OCI-LY1 (cell line): ENCODE measurements around the gene LMNA.

Experiments
- H2AFZ ChIP-seq: fragments of 200-600 bp; sonication (generic), shearing (Covaris generic); 2 replicates; pipeline ENCODE4 v1.6.0; 2014; ENCODE audit warnings: antibody characterized with exemption, mild to moderate bottlenecking, low read length
- H3F3A ChIP-seq: fragments of 200-600 bp; sonication (generic), shearing (Covaris generic); 2 replicates; pipeline ENCODE4 v1.6.0; 2014; ENCODE audit warnings: mild to moderate bottlenecking, antibody characterized with exemption, low read length, moderate library complexity; ENCODE audit not compliant: insufficient read depth
- H3K27ac ChIP-seq: fragments of 200-600 bp; sonication (generic); 2 replicates; pipeline ENCODE4 v1.5.1; 2014; ENCODE audit warnings: low read length, mixed run types, mild to moderate bottlenecking, low read depth; ENCODE audit not compliant: poor library complexity, severe bottlenecking
- H3K27me3 ChIP-seq: fragments of 200-600 bp; sonication (generic); 2 replicates; pipeline ENCODE4 v1.6.0; 2014; ENCODE audit warnings: antibody characterized with exemption, mild to moderate bottlenecking, low read length, moderate library complexity; ENCODE audit not compliant: insufficient read depth
- H3K36me3 ChIP-seq: fragments of 200-600 bp; sonication (generic); 2 replicates; pipeline ENCODE4 v1.6.1; 2014; ENCODE audit warnings: mild to moderate bottlenecking, antibody characterized with exemption, low read length, moderate library complexity, mixed read lengths; ENCODE audit not compliant: insufficient read depth
- H3K4me1 ChIP-seq: fragments of 200-600 bp; sonication (generic); 2 replicates; pipeline ENCODE4 v1.5.1; 2014; ENCODE audit warnings: mild to moderate bottlenecking, low read length, moderate library complexity; ENCODE audit not compliant: insufficient read depth, severe bottlenecking
- H3K4me2 ChIP-seq: fragments of 200-600 bp; sonication (generic), shearing (Covaris generic); 2 replicates; pipeline ENCODE4 v1.6.1; 2014; ENCODE audit warnings: low read length
- H3K4me3 ChIP-seq: fragments of 200-600 bp; sonication (generic); 2 replicates; pipeline ENCODE4 v1.5.1; 2014; ENCODE audit warnings: low read length, low read depth, mild to moderate bottlenecking, mixed read lengths; ENCODE audit not compliant: poor library complexity, severe bottlenecking
- H3K79me2 ChIP-seq: fragments of 200-600 bp; shearing (Covaris generic); 2 replicates; pipeline ENCODE4 v1.6.1; 2016; ENCODE audit warnings: mixed run types, low read length, mixed read lengths; ENCODE audit not compliant: insufficient read depth
- H3K9ac ChIP-seq: fragments of 200-600 bp; sonication (generic), shearing (Covaris generic); 2 replicates; pipeline ENCODE4 v1.6.1; 2014; ENCODE audit warnings: mild to moderate bottlenecking, low read length, mixed read lengths
- H3K9me2 ChIP-seq: fragments of 200-600 bp; sonication (generic), shearing (Covaris generic); 2 replicates; pipeline ENCODE4 v1.6.1; 2014; ENCODE audit warnings: low read depth, mild to moderate bottlenecking, low read length, mixed read lengths
- H3K9me3 ChIP-seq: fragments of 200-600 bp; shearing (Covaris generic); 2 replicates; pipeline ENCODE4 v1.6.1; 2014; ENCODE audit warnings: low read length, mixed read lengths
- H4K20me1 ChIP-seq: fragments of 200-600 bp; sonication (generic), shearing (Covaris generic); 2 replicates; pipeline ENCODE4 v1.6.0; 2016; ENCODE audit warnings: mild to moderate bottlenecking, low read length; ENCODE audit not compliant: insufficient read depth
- CTCF ChIP-seq: fragments of 200-600 bp; sonication (generic), shearing (Covaris generic); IDR thresholded peaks from 2 replicates; pipeline ENCODE4 v1.5.1; 2017; ENCODE audit warnings: mild to moderate bottlenecking, antibody characterized with exemption, low read length, moderate library complexity, mixed read lengths
- EZH2 ChIP-seq: fragments of 200-600 bp; sonication (generic), shearing (Covaris generic); IDR thresholded peaks from 2 replicates; pipeline ENCODE4 v1.8.0; 2017; ENCODE audit warnings: borderline replicate concordance, mixed run types, mild to moderate bottlenecking, antibody characterized with exemption, low read length, moderate library complexity, mixed read lengths

The LMNA gene

GRCh38 chr1:156095906-156096508 lies 18.5 kb upstream of the LMNA start:
- H3K27me3 ChIP-seq = peaks cover 4% of the 10 kb centered on the region; the same call in 1 of the 2 replicates
- no peaks in the 10 kb centered on the region for H3K9me3 ChIP-seq
- H3K4me3 ChIP-seq = no peak overlapping the region
- no peaks in the 10 kb centered on the region for H4K20me1 ChIP-seq
- H3F3A ChIP-seq = no peaks in the 10 kb centered on the region
- TF ChIP-seq EZH2 = no peak
- no peak for TF ChIP-seq CTCF
- no peak overlapping the region for H3K9ac ChIP-seq
- H3K4me2 ChIP-seq = no peak overlapping the region
- H3K9me2 ChIP-seq = no peaks in the 10 kb centered on the region
- H3K79me2 ChIP-seq = no peaks in the 10 kb centered on the region
- no peaks in the 10 kb centered on the region for H3K4me1 ChIP-seq
- H3K36me3 ChIP-seq = no peaks in the 10 kb centered on the region
- H3K27ac ChIP-seq = no peak overlapping the region
- H2AFZ ChIP-seq = no peak overlapping the region

GRCh38 chr1:156096640-156097391 lies 17.7 kb upstream of the LMNA start:
- H3K9me2 ChIP-seq = no peaks in the 10 kb centered on the region
- no peak overlapping the region for H3K4me2 ChIP-seq
- H3K4me1 ChIP-seq = no peaks in the 10 kb centered on the region
- H3K27me3 ChIP-seq = no peaks in the 10 kb centered on the region; the same call in 1 of the 2 replicates
- no peak overlapping the region for H2AFZ ChIP-seq
- H3K9ac ChIP-seq = no peak overlapping the region
- H3K27ac ChIP-seq = no peak overlapping the region
- TF ChIP-seq CTCF (peak; percentile 98), EZH2 (no peak)
- no peaks in the 10 kb centered on the region for H3K9me3 ChIP-seq
- H3K79me2 ChIP-seq = no peaks in the 10 kb centered on the region
- H3F3A ChIP-seq = no peaks in the 10 kb centered on the region
- no peak overlapping the region for H3K4me3 ChIP-seq
- H4K20me1 ChIP-seq = no peaks in the 10 kb centered on the region
- no peaks in the 10 kb centered on the region for H3K36me3 ChIP-seq

- H3K27me3 ChIP-seq = no peaks in the 10 kb centered on the region; the same call in 1 of the 2 replicates
- H3K27ac ChIP-seq = no peak overlapping the region
- H3K9me3 ChIP-seq = no peaks in the 10 kb centered on the region
- no peaks in the 10 kb centered on the region for H4K20me1 ChIP-seq
- no peaks in the 10 kb centered on the region for H3K4me1 ChIP-seq
- TF ChIP-seq CTCF = no peak
- no peak for TF ChIP-seq EZH2
- H2AFZ ChIP-seq = no peak overlapping the region
- H3K79me2 ChIP-seq = no peaks in the 10 kb centered on the region
- no peaks in the 10 kb centered on the region for H3F3A ChIP-seq
- no peak overlapping the region for H3K4me2 ChIP-seq
- H3K4me3 ChIP-seq = no peak overlapping the region
- no peaks in the 10 kb centered on the region for H3K9me2 ChIP-seq
- H3K36me3 ChIP-seq = no peaks in the 10 kb centered on the region
- H3K9ac ChIP-seq = no peak overlapping the region
Observed at GRCh38 chr1:156097499-156098178, 16.9 kb upstream of the LMNA start.
